Measurements from ENCODE around the gene SLC39A11.

The SLC39A11 gene

DNA sequence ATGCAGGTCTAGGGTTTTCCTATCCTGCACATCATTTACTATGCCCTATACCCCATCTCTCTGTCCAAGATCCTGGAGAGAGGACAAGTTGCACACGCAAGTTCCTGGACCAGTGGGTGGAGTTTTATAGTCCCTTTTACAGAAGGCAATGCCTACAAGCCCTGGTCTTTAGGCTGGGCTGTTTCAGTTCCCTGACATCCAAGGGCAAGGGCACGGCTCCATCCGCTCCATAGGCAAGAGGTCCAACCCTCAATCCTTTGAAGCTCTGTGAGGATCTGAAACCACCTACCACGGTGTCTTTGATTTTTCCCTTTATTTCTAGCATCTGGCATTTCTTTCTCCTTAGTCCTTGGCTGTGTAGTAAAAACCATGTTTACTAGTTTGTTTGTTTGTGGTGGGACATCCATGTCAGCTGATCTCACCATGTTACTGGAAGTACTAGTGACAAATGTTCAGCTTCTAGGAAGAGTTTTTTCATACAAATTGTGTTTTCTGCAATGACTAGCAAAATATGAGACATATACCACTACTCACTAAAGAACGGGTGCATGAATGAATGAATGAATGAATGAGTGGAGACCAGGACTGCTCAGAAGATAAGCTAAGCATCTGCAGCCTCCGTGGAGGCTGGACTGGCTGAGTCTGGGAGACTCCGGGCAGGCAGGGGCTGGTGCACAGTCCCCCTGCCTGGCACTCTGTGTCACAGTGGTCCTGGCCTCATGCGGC lies 359.4 kb downstream of the SLC39A11 start:
- DNase-seq (ENCODE audit: extremely low read depth, insufficient read length): no peak
- H3K27me3 ChIP-seq (replicated peaks; ENCODE audit: control insufficient read depth, insufficient read depth, low read length): no peaks in the 10 kb centered on the region
- H3K36me3 ChIP-seq (ENCODE audit: control insufficient read depth, insufficient read depth, low read length): no peaks in the 10 kb centered on the region
- TF ChIP-seq, protein P1, sequence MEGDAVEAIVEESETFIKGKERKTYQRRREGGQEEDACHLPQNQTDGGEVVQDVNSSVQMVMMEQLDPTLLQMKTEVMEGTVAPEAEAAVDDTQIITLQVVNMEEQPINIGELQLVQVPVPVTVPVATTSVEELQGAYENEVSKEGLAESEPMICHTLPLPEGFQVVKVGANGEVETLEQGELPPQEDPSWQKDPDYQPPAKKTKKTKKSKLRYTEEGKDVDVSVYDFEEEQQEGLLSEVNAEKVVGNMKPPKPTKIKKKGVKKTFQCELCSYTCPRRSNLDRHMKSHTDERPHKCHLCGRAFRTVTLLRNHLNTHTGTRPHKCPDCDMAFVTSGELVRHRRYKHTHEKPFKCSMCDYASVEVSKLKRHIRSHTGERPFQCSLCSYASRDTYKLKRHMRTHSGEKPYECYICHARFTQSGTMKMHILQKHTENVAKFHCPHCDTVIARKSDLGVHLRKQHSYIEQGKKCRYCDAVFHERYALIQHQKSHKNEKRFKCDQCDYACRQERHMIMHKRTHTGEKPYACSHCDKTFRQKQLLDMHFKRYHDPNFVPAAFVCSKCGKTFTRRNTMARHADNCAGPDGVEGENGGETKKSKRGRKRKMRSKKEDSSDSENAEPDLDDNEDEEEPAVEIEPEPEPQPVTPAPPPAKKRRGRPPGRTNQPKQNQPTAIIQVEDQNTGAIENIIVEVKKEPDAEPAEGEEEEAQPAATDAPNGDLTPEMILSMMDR (IDR thresholded peaks at IDR 0.05; ENCODE audit: insufficient read depth, low read length, poor library complexity, severe bottlenecking): no peak
- H3K4me3 ChIP-seq (replicated peaks; ENCODE audit: low read depth, low read length): no peak overlapping the region

DNA sequence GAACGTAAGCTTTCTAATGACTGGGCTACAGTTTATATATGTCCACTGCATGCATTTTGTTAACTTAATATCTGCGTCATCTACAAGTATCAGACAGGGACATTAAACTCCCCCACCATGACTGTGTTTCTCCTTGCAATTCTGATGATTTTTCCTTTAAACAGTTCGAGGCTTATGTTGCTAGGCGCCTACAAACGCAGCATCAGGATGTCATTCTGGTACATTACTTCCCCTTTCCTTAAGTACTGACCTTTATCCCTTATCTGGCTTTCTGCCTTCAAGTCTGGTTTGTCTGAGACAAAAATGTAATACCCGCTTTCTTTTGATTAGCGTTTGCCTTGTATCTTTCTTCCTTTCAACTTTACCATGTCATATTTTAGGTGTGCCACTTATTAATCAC lies 362.4 kb downstream of the SLC39A11 start:
- no peak for DNase-seq (ENCODE audit: extremely low read depth, insufficient read length)
- no peak overlapping the region for H3K4me3 ChIP-seq (replicated peaks; ENCODE audit: low read depth, low read length)
- H3K36me3 ChIP-seq (ENCODE audit: control insufficient read depth, insufficient read depth, low read length): no peaks in the 10 kb centered on the region
- no peaks in the 10 kb centered on the region for H3K27me3 ChIP-seq (replicated peaks; ENCODE audit: control insufficient read depth, insufficient read depth, low read length)
- TF ChIP-seq, protein P1 (IDR thresholded peaks at IDR 0.05; ENCODE audit: insufficient read depth, low read length, poor library complexity, severe bottlenecking): no peak

DNA sequence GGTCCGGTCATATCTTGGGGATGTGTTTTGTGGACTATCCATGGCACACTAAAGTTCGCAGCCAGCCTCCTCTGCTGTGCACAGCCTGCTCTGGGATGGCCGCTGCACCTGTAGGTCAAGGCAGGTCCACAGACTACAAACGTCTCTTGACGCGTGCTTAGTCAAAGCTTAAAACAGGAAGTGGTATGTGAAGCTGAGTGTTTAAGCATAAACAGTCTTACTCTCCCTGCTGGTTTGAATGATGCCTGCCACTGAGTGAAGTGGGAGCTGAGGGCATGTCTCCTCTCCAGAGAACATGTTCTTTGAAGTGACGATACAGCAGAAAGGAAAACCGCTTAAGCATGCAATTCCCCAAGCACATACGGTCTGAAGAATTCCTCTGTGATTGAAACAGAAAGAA lies 365.6 kb downstream of the SLC39A11 start:
- TF ChIP-seq, protein P1 (IDR thresholded peaks at IDR 0.05; ENCODE audit: insufficient read depth, low read length, poor library complexity, severe bottlenecking): peak; percentile 26
- Histone ChIP-seq H3K4me3 (replicated peaks; ENCODE audit: low read depth, low read length) (peak overlapping the region; percentile 25), H3K27me3 (replicated peaks; ENCODE audit: control insufficient read depth, insufficient read depth, low read length) (no peaks in the 10 kb centered on the region), H3K36me3 (ENCODE audit: control insufficient read depth, insufficient read depth, low read length) (no peaks in the 10 kb centered on the region)
- peak; percentile 58 for DNase-seq (ENCODE audit: extremely low read depth, insufficient read length)

DNA sequence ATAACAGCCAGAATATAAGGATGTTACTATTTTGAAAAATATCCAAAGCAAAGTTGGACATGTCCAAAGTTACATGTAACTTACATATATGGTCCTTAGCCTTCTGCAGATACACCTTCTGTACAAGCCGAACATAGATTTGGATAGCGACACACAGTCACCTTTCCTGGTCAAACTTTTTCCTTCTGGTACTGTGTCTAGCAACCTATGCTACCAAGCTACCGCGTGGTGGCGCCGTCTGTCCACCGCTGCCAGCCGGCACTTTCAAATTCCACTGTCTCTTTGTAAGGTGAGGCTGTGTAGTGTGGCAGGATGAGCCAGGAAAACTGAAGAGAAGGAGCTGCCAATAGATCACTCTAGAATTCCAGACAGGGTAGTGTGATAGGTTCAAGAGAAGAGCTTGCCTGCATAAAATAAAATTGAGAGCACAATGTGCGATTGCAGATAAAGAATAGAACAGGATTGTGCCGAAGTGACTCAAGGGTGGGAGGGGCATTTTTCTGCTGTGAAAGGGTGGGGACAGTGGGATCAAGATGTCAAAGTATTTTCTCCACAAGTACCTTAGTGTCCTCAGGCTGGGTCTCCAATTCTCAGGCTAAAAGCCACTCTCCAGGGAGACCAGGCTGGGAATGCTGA lies 366.9 kb downstream of the SLC39A11 start:
- DNase-seq (ENCODE audit: extremely low read depth, insufficient read length): peak; percentile 43
- Histone ChIP-seq H3K27me3 (replicated peaks; ENCODE audit: control insufficient read depth, insufficient read depth, low read length) (no peaks in the 10 kb centered on the region), H3K36me3 (ENCODE audit: control insufficient read depth, insufficient read depth, low read length) (no peaks in the 10 kb centered on the region), H3K4me3 (replicated peaks; ENCODE audit: low read depth, low read length) (no peak overlapping the region)
- TF ChIP-seq, protein P1 (IDR thresholded peaks at IDR 0.05; ENCODE audit: insufficient read depth, low read length, poor library complexity, severe bottlenecking): peak; percentile 94

DNA sequence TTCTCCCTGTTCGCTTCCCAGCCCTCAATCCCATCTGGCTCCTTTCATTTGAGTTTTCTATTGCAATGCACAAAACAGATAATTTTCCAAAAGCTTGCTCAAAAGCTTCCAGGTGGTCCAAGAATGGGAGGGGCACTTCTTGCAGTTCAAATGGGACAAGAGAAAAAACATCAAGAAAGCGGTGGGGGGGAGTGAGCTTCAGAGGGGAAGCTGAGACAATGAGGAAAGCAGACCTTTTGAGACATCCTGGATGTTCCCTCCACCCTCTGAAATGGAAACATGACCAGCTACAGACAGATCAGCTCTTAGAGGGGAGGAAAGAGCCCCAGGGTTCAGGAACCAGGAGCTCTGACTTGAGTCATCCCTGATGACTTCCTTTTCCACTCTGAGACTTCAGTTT lies 368.2 kb downstream of the SLC39A11 start:
- no peak overlapping the region for H3K4me3 ChIP-seq (replicated peaks; ENCODE audit: low read depth, low read length)
- H3K36me3 ChIP-seq (ENCODE audit: control insufficient read depth, insufficient read depth, low read length): no peaks in the 10 kb centered on the region; the same call in 1 of the 2 replicates
- DNase-seq (ENCODE audit: extremely low read depth, insufficient read length): no peak

More for the DNA sequence above, 368.2 kb downstream of the SLC39A11 start:
- no peaks in the 10 kb centered on the region for H3K27me3 ChIP-seq (replicated peaks; ENCODE audit: control insufficient read depth, insufficient read depth, low read length)
- TF ChIP-seq, protein P1 (IDR thresholded peaks at IDR 0.05; ENCODE audit: insufficient read depth, low read length, poor library complexity, severe bottlenecking): no peak
